Measurements from ENCODE around the gene HGD.

The HGD gene

DNA sequence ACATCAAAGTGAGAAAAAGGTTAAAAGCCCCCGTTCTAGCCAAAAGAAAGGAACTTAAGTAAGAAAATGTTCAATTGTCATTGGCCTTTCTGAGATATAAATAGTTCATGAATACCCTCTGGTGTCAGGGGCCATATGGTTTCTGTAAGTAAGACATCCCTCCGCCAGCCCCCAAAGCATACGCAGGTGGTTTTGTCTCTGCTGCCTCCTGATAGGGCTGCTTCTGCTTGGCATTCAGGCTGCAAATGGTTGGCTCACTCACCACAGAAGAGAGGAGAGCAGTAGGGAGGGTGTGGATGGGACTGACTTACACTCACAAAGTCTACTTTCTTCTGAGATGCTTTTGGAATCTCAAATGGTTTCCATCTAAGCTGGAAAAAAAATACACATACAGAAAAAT, 29.8 kb downstream of the HGD start:
- TF ChIP-seq, protein P1, sequence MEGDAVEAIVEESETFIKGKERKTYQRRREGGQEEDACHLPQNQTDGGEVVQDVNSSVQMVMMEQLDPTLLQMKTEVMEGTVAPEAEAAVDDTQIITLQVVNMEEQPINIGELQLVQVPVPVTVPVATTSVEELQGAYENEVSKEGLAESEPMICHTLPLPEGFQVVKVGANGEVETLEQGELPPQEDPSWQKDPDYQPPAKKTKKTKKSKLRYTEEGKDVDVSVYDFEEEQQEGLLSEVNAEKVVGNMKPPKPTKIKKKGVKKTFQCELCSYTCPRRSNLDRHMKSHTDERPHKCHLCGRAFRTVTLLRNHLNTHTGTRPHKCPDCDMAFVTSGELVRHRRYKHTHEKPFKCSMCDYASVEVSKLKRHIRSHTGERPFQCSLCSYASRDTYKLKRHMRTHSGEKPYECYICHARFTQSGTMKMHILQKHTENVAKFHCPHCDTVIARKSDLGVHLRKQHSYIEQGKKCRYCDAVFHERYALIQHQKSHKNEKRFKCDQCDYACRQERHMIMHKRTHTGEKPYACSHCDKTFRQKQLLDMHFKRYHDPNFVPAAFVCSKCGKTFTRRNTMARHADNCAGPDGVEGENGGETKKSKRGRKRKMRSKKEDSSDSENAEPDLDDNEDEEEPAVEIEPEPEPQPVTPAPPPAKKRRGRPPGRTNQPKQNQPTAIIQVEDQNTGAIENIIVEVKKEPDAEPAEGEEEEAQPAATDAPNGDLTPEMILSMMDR (IDR thresholded peaks at IDR 0.05; ENCODE audit: extremely low read depth, insufficient read depth, missing control alignments): no peak
- no peak for DNase-seq (ENCODE audit: low spot score)
- in situ Hi-C loops (cut with MboI; ENCODE audit: low pct_unique_long_range_greater_than_20kb, low sequenced_read_pairs, unreplicated experiment): no loop called here

DNA sequence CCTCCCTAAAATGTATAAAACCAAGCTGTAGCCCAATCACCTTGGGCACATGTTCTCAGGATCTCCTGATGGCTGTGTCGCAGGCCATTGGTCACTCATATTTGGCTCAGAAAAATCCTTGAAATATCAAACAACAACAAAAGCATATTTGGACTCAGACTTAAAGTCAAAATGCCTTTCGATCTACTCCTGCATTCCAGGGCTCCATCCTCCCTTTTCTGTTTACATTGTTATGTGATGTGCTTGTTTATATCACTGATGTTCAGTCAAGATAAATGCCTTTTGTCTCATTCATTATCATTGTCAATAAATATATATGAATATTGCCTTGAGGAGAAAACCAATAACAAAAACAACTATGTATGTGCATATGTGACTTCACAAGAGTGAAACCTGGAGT, 31.7 kb downstream of the HGD start:
- TF ChIP-seq, protein P1 (IDR thresholded peaks at IDR 0.05; ENCODE audit: extremely low read depth, insufficient read depth, missing control alignments): no peak
- in situ Hi-C loops (cut with MboI; ENCODE audit: low pct_unique_long_range_greater_than_20kb, low sequenced_read_pairs, unreplicated experiment): no loop called here
- DNase-seq (ENCODE audit: low spot score): no peak

DNA sequence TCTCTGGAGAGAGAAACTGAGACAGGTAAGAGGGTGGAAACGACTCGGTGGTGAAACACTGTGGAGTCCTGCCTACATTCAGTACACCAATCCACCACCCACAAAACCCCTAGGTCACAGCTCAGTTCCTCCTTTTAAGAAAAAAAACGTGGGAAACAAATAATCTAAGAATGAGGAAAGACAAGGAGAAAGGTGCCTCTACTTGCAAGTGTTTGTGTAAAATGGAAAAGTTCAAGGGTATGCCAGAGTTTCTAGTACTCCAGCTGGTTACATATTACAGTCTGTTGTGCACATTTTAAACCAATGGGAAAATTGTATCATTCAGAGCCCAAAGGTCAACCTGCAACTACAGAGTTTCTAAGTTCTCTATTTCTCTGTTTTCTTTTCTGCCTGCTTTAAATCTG, 32.2 kb downstream of the HGD start:
- no peak for DNase-seq (ENCODE audit: low spot score)
- TF ChIP-seq, protein P1 (IDR thresholded peaks at IDR 0.05; ENCODE audit: extremely low read depth, insufficient read depth, missing control alignments): no peak
- in situ Hi-C loops (cut with MboI; ENCODE audit: low pct_unique_long_range_greater_than_20kb, low sequenced_read_pairs, unreplicated experiment): no loop called here

DNA sequence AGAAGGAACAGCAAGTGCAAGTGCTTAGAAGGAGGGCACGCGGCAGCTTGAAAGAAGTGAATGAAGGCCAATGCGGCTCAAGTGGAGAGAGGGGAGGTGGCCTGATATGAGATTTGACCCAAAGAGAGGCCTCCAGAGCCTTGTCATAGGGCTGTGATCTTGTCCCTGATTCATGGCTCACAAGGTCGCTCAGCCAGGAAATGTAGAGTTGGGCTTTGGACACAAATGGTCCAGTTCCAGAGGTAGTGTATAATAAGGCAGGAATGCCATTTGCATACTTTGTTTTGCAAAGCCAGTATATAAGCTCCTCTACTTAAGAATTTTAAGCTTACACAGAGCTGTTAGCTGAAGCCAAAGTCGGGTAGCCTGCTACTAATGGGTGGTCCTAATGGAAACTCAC, 33.7 kb downstream of the HGD start:
- in situ Hi-C loops (cut with MboI; ENCODE audit: low pct_unique_long_range_greater_than_20kb, low sequenced_read_pairs, unreplicated experiment): no loop called here
- DNase-seq (ENCODE audit: low spot score): no peak
- TF ChIP-seq, protein P1 (IDR thresholded peaks at IDR 0.05; ENCODE audit: extremely low read depth, insufficient read depth, missing control alignments): no peak

DNA sequence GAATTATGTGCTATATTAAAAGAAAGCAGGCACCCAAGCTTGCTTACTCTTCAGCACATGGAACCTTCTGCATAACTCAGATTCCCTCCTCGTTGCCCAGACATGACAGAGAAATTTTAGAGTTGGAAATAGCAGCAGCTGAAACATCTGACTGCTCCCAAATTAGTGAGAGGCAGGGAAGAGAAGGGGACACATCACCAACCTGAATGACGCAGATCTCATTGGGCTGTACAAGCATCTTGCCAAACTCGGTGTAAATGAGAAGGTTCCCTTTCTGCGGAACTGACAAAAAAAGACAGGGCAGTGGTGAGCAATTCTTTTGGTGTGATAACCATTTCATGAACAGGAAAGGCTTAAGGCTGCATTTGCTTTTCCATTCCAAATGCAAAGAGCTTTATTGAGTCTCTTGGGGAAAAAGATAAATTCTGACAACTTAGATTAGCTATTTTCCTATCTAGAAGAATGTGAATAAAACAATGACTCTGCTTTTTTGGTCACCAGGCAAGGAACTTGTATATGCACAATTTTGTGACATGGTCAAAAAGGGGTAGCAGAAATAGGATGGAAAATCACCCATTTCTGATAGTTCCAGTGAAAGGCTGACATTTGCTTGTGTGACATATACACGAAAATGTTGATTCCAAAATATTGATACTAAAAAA, 35.1 kb downstream of the HGD start:
- DNase-seq (ENCODE audit: low spot score): no peak
- in situ Hi-C loops (cut with MboI; ENCODE audit: low pct_unique_long_range_greater_than_20kb, low sequenced_read_pairs, unreplicated experiment): no loop called here
- TF ChIP-seq, protein P1 (IDR thresholded peaks at IDR 0.05; ENCODE audit: extremely low read depth, insufficient read depth, missing control alignments): no peak

DNA sequence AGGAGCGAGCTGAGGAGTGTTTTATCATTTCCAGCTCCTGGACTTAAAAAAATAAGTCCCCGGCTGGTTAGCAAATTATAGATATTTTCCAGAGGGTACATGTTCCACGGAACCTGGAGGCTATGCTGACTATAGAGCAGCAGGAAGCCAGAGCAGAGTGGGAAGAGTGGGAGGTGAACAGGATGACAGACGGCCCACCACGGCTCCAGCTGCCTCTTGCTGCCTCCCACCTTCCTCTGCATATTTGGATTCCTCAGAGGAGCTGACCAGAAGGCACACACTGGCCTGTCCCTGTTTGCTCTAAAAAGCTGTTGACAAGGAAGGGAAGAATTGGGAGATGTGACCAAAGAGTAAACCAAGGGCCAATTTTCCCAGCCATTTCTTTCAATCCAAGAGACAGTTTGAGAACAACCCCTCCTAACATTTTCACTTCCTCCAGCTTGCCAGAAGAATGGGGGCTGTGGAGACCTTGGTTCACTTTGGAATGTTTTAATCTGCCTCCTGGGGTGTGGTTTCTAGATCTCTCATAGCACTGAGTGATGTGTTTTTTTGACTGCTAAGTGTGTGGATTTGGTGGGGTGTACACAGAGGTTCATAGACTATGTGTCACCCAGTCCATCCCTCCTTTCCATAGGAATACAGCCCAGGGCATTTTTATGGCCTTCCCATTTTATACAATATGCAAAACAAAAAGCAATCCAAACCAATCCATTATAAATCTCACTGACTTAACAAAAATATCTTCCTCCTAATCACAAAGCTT, 36.8 kb downstream of the HGD start:
- TF ChIP-seq, protein P1 (IDR thresholded peaks at IDR 0.05; ENCODE audit: extremely low read depth, insufficient read depth, missing control alignments): no peak
- no peak for DNase-seq (ENCODE audit: low spot score)
- in situ Hi-C loops (cut with MboI; ENCODE audit: low pct_unique_long_range_greater_than_20kb, low sequenced_read_pairs, unreplicated experiment): no loop called here
